Mesenteric fat pad (tissue), 1 donor: ENCODE results near the gene RPGRIP1L. TPM values are rescaled to one million over a fixed set of nuclear protein-coding genes. Genes with fewer than 3 reads are reported as not detected.
"Not testable (repeated sequence)": the region's sequence is repeated elsewhere in the genome, so short reads cannot be mapped to it uniquely, and the experiment has no call there.

Experiments
- DNase-seq: peaks from one replicate; pipeline ENCODE4 v3.0.0-alpha.2; 2020; ENCODE audit warnings: low spot score
- total RNA-seq: library from RNA; stranded (reverse); fragmentation: NEBNext Ultra II Directional; extraction: Animal tissue kit (Norgen Biotek cat#: 25700); gene quantifications from one replicate; pipeline ENCODE4 v1.2.1, GENCODE V29; 2021
- donor health status: DM: yes; HTN: yes; CAD: no.

The RPGRIP1L gene
- total RNA-seq, 1 donor from 2014 or later, result 5.5 TPM

GRCh38 chr16:53713403-53714204, 9.9 kb upstream of the RPGRIP1L start:
- no peak for DNase-seq

- DNase-seq, result no peak
These were observed 8.4 kb upstream of the RPGRIP1L start for GRCh38 chr16:53712065-53712464.

GRCh38 chr16:53711390-53711789, 7.7 kb upstream of the RPGRIP1L start:
- DNase-seq, result no peak

- DNase-seq, result no peak
These were observed 4.8 kb upstream of the RPGRIP1L start for GRCh38 chr16:53708490-53708889.

- DNase-seq, result no peak
These were observed 4.0 kb upstream of the RPGRIP1L start for GRCh38 chr16:53707671-53708070.

GRCh38 chr16:53704445-53704813, 770 bp upstream of the RPGRIP1L start:
- no peak for DNase-seq

- DNase-seq, result not testable (repeated sequence)
These were observed 5.4 kb downstream of the RPGRIP1L start for GRCh38 chr16:53698271-53698670.

- DNase-seq, result no peak
These were observed 8.6 kb downstream of the RPGRIP1L start for GRCh38 chr16:53695070-53695469.

- DNase-seq, result no peak
These were observed 10.3 kb downstream of the RPGRIP1L start for GRCh38 chr16:53693320-53693719.

GRCh38 chr16:53692146-53692545, 11.5 kb downstream of the RPGRIP1L start:
- no peak for DNase-seq

GRCh38 chr16:53690771-53691170, 12.9 kb downstream of the RPGRIP1L start:
- no peak for DNase-seq

GRCh38 chr16:53689636-53690035, 14.0 kb downstream of the RPGRIP1L start:
- DNase-seq, result no peak

- no peak for DNase-seq
These were observed 16.9 kb downstream of the RPGRIP1L start for GRCh38 chr16:53686710-53687109.

GRCh38 chr16:53685334-53685733, 18.3 kb downstream of the RPGRIP1L start:
- DNase-seq, result not testable (repeated sequence)

GRCh38 chr16:53681354-53681753, 22.3 kb downstream of the RPGRIP1L start:
- DNase-seq, result no peak

GRCh38 chr16:53680756-53681155, 22.9 kb downstream of the RPGRIP1L start:
- DNase-seq, result no peak

GRCh38 chr16:53678756-53679343, 24.8 kb downstream of the RPGRIP1L start:
- DNase-seq, result no peak

- no peak for DNase-seq
These were observed 25.5 kb downstream of the RPGRIP1L start for GRCh38 chr16:53678155-53678554.

GRCh38 chr16:53673189-53673588, 30.5 kb downstream of the RPGRIP1L start:
- DNase-seq, result no peak

- no peak for DNase-seq
These were observed 31.2 kb downstream of the RPGRIP1L start for GRCh38 chr16:53672461-53672860.

- DNase-seq, result no peak
These were observed 34.8 kb downstream of the RPGRIP1L start for GRCh38 chr16:53668869-53669268.

- DNase-seq, result no peak
These were observed 36.8 kb downstream of the RPGRIP1L start for GRCh38 chr16:53666786-53667415.
